Thymus (tissue), 11 donors: ENCODE data around the gene PTPRT. TPM values are rescaled to one million over a fixed set of nuclear protein-coding genes. Genes with fewer than 3 reads are reported as not detected.

Source experiments
- DNase-seq, 9 donors: peaks; one replicate each; pipeline ENCODE4 v3.0.0-alpha.2; 2013; ENCODE audit warnings: low spot score in 9 of 9, low read depth in 6 of 9, missing footprints in 1 of 9
- H3K27ac ChIP-seq, 2 donors: one replicate each; pipeline ENCODE4 v1.5.1; 2013; ENCODE audit warnings: control low read depth in 1 of 2, low read depth in 1 of 2, low read length in 1 of 2, mild to moderate bottlenecking in 1 of 2, moderate library complexity in 1 of 2
- H3K27me3 ChIP-seq, 2 donors: one replicate each; pipeline ENCODE4 v1.5.1; 2013; ENCODE audit warnings: low read length in 1 of 2; ENCODE audit not compliant: control insufficient read depth in 2 of 2, insufficient read depth in 1 of 2
- H3K36me3 ChIP-seq, 2 donors: one replicate each; pipeline ENCODE4 v1.5.1; 2013; ENCODE audit warnings: low read length in 1 of 2, mild to moderate bottlenecking in 1 of 2, moderate library complexity in 1 of 2; ENCODE audit not compliant: control insufficient read depth in 2 of 2, insufficient read depth in 2 of 2
- H3K4me1 ChIP-seq, 2 donors: one replicate each; pipeline ENCODE4 v1.5.1; 2013; ENCODE audit warnings: low read length in 2 of 2; ENCODE audit not compliant: control insufficient read depth in 2 of 2, insufficient read depth in 2 of 2
- H3K4me3 ChIP-seq, 2 donors: one replicate each; pipeline ENCODE4 v1.5.1; 2013; ENCODE audit warnings: low read length in 2 of 2, control low read depth in 1 of 2, mild to moderate bottlenecking in 1 of 2
- H3K9me3 ChIP-seq, 2 donors: one replicate each; pipeline ENCODE4 v1.5.1; 2013; ENCODE audit warnings: low read length in 1 of 2, mild to moderate bottlenecking in 1 of 2; ENCODE audit not compliant: control insufficient read depth in 2 of 2, insufficient read depth in 1 of 2
- WGBS: extraction: QIAGEN DNeasy Blood & Tissue Kit; methylation state at CpG from one replicate; pipeline ENCODE4 v1.1.7; 2013; 5-methylcytosine and 5-hydroxymethylcytosine counted together
- polyA plus RNA-seq: library from polyadenylated mRNA; stranded (reverse); fragments of 200-250 nt; gene quantifications from one replicate; pipeline ENCODE4 v1.2.3, GENCODE V29; 2013
- total RNA-seq: library from RNA; stranded (reverse); fragments of 120-200 nt; gene quantifications from one replicate; pipeline ENCODE4 v1.2.4, GENCODE V29; 2013
- donor health status: healthy.

The PTPRT gene
- total and polyA plus RNA-seq, 2 donors: 2.4 to 4.5 TPM

DNA sequence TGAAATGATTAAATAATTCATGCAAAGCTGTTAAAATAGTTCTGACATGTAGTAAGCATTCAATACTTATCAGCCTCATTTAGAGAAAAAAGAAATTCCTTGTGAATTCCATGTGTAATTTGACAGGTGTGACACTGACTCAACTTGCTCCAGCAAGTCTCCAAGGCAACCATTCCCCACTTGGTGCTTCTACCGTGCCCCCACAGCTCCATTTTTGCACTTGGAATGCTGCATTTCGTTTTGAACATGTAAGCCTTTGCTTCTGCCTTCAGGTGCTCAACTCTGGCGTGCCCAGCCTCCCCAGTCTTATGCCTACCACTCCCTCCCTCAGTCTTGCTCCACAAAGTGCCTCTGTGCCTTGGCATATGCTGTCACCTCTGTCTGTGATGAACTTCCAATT is 810.9 kb downstream of the PTPRT start:
- Histone ChIP-seq H3K9me3 (no peaks in the 10 kb centered on the region), H3K36me3 (no peaks in the 10 kb centered on the region), H3K27ac (no peak overlapping the region), H3K4me1 (no peaks in the 10 kb centered on the region), H3K4me3 (no peak overlapping the region), H3K27me3 (no peaks in the 10 kb centered on the region)
- WGBS: 55% methylated on average over 3 of the region's 3 CpGs
- DNase-seq: no peak

DNA sequence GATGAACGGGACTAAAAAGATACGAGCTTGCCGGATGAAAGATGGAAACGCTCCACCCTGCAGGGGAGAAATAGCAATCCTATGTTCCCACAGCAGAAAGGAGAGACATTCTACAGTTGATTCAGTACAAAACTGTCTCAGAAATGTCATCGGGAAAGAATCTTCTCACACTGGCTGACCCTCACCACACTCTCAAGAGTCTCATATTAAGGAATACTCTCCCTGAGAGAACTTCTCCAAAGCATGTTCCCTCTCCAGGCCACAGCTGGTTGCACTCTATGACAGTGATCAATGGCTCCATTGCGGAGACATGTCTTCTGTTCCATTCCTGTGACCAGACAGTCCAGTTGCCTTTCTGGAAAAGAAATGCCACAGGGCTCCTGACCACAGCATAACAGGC is 813.6 kb downstream of the PTPRT start:
- Histone ChIP-seq H3K9me3 (no peaks in the 10 kb centered on the region), H3K4me3 (no peak overlapping the region), H3K4me1 (no peaks in the 10 kb centered on the region), H3K27ac (no peak overlapping the region), H3K36me3 (no peaks in the 10 kb centered on the region), H3K27me3 (no peaks in the 10 kb centered on the region)
- 94% methylated on average over 6 of the region's 6 CpGs for WGBS
- DNase-seq: no peak

- H3K4me3 ChIP-seq: no peak overlapping the region
- H3K9me3 ChIP-seq: no peaks in the 10 kb centered on the region
- no peaks in the 10 kb centered on the region for H3K27me3 ChIP-seq
- WGBS: 48% methylated on average over 2 of the region's 2 CpGs
- no peak overlapping the region for H3K27ac ChIP-seq
- no peaks in the 10 kb centered on the region for H3K36me3 ChIP-seq
- no peaks in the 10 kb centered on the region for H3K4me1 ChIP-seq
- no peak for DNase-seq
These were observed 816.7 kb downstream of the PTPRT start for GRCh38 chr20:42373049-42373448.

DNA sequence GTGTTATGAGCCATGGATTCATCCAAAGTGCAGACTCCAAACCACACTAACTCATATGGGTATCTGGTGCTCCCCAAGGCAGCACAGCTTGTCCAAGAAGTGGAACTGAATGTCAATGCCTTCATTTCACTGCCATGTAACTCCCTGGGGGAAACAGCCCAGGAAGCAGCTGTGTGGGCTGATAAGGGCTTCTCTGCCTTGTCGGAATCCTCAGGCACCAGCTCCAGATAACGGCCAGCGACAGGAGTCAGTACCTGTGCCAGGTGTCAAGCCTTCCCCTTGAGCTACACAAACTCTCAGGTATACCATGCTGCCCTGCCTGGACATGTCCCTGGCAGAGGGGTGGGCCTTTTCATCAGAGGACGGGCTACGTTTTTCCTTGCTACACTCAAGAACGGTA is 819.6 kb downstream of the PTPRT start:
- no peaks in the 10 kb centered on the region for H3K9me3 ChIP-seq
- H3K36me3 ChIP-seq: no peaks in the 10 kb centered on the region
- 42% methylated on average over 6 of the region's 6 CpGs for WGBS

DNA sequence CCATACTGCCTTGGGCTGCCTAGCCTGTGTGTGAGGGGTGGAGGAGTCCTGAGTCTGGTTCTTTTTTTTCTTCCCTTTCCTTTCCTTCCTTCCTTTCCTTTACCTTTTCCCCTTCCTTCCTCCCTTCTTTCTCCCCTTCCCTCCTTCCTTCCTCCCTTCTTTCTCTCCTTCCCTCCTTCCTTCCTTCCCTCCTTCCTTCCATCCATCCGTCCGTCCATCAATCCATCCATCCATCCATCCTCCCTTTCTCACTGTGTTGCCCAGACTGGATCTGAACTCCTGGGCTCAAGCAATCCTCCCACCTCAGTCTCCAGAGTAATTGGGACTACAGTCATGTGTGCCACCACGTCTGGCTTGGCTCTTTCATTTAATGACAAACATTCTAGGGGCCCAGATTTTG is 820.8 kb downstream of the PTPRT start:
- no peak overlapping the region for H3K27ac ChIP-seq
- no peaks in the 10 kb centered on the region for H3K9me3 ChIP-seq
- DNase-seq: no peak
- no peaks in the 10 kb centered on the region for H3K36me3 ChIP-seq
- no peaks in the 10 kb centered on the region for H3K27me3 ChIP-seq
- no peak overlapping the region for H3K4me3 ChIP-seq
- WGBS: 85% methylated on average over 3 of the region's 3 CpGs
- no peaks in the 10 kb centered on the region for H3K4me1 ChIP-seq

More for the DNA sequence above, 819.6 kb downstream of the PTPRT start:
- Histone ChIP-seq H3K27ac (no peak overlapping the region), H3K4me1 (no peaks in the 10 kb centered on the region), H3K27me3 (no peaks in the 10 kb centered on the region), H3K4me3 (no peak overlapping the region)
- DNase-seq: no peak

GRCh38 chr20:42366626-42367025 is 823.1 kb downstream of the PTPRT start:
- WGBS: 57% methylated on average over 6 of the region's 6 CpGs

GRCh38 chr20:42364446-42364845 is 825.3 kb downstream of the PTPRT start:
- H3K27me3 ChIP-seq: no peaks in the 10 kb centered on the region
- H3K9me3 ChIP-seq: no peaks in the 10 kb centered on the region
- 80% methylated on average over 2 of the region's 2 CpGs for WGBS
- no peaks in the 10 kb centered on the region for H3K4me1 ChIP-seq
- DNase-seq: no peak
- H3K27ac ChIP-seq: no peak overlapping the region
- H3K36me3 ChIP-seq: no peaks in the 10 kb centered on the region
- H3K4me3 ChIP-seq: no peak overlapping the region

More at GRCh38 chr20:42366626-42367025, 823.1 kb downstream of the PTPRT start:
- Histone ChIP-seq H3K36me3 (no peaks in the 10 kb centered on the region), H3K4me1 (no peaks in the 10 kb centered on the region), H3K4me3 (no peak overlapping the region), H3K27ac (no peak overlapping the region), H3K27me3 (no peaks in the 10 kb centered on the region), H3K9me3 (no peaks in the 10 kb centered on the region)
- DNase-seq: no peak

DNA sequence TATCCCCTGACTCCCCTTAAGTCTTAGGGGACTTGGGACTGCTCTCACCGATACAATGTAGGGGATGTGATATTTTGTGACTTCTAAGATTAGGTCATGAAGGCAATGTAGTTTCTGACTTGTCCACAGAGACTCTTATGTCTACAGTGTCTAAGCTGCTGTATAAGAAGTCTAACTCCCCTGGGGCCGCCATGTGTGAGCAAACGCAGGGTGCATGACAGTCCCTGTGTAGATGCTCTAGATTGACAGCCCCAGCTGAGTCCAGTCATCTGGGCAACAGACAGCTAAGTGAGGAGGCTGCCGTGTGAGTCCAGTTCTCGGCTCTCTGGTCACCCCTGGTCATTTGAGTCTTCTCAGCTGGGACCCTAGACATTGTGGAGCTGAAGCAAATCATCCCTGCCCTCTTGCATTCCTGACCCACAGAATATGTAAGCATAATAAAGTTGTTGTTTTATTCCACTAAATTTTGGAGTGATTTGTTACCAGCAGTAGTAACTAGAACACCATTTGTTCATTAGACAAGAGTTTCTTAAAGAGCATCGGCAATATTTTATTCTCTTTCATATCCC is 828.2 kb downstream of the PTPRT start:
- WGBS: 87% methylated on average over 6 of the region's 6 CpGs
- Histone ChIP-seq H3K9me3 (no peaks in the 10 kb centered on the region), H3K27me3 (no peaks in the 10 kb centered on the region), H3K4me1 (no peaks in the 10 kb centered on the region), H3K4me3 (no peak overlapping the region), H3K36me3 (no peaks in the 10 kb centered on the region), H3K27ac (no peak overlapping the region)
- no peak for DNase-seq

- DNase-seq: no peak
- no peaks in the 10 kb centered on the region for H3K9me3 ChIP-seq
- 95% methylated on average over 1 of the region's 1 CpG for WGBS
- H3K4me3 ChIP-seq: no peak overlapping the region
- no peak overlapping the region for H3K27ac ChIP-seq
- H3K36me3 ChIP-seq: no peaks in the 10 kb centered on the region
- H3K4me1 ChIP-seq: no peaks in the 10 kb centered on the region
- H3K27me3 ChIP-seq: no peaks in the 10 kb centered on the region
These were observed 829.1 kb downstream of the PTPRT start for GRCh38 chr20:42360621-42361020.

DNA sequence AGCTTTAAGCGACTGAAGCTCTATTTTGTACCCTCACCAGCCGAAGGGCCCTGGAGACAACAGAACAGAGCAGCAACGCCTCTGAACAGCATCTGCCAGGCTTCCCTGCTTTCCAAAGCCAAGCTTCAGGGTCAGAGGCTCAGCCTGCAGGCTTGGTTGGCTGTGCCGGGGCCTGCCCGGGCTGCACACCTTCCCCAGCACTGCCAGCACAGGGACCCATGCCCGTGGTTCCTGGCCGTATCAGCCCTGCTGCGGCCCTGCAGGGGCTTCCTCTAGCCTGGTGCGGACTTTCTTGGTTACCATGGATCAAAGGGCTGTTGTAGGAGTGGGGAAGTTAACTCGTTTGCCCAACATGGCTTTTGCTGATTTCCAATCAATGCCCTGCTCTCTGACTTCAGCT is 830.1 kb downstream of the PTPRT start:
- Histone ChIP-seq H3K4me3 (no peak overlapping the region), H3K9me3 (no peaks in the 10 kb centered on the region), H3K36me3 (no peaks in the 10 kb centered on the region), H3K27ac (no peak overlapping the region), H3K27me3 (no peaks in the 10 kb centered on the region), H3K4me1 (no peaks in the 10 kb centered on the region)
- DNase-seq: no peak
- WGBS: 87% methylated on average over 10 of the region's 10 CpGs
